GM21390 (cell line): ENCODE measurements around the gene PGM5.

Source experiments
- ATAC-seq: cut with Tn5 transposase; IDR thresholded peaks from one replicate; pipeline ENCODE4 v1.9.1; 2021; ENCODE audit not compliant: unreplicated experiment

Gene PGM5

GRCh38 chr9:68431307-68431706 lies 74.9 kb downstream of the PGM5 start:
- ATAC-seq = no peak

GRCh38 chr9:68433531-68434110 lies 77.2 kb downstream of the PGM5 start:
- no peak for ATAC-seq

- ATAC-seq = no peak
These were observed 81.4 kb downstream of the PGM5 start for GRCh38 chr9:68437785-68438184.

- no peak for ATAC-seq
These were observed 87.2 kb downstream of the PGM5 start for GRCh38 chr9:68443624-68444023.

GRCh38 chr9:68446836-68447235 lies 90.4 kb downstream of the PGM5 start:
- ATAC-seq = no peak

- ATAC-seq = no peak
These were observed 91.2 kb downstream of the PGM5 start for GRCh38 chr9:68447611-68448010.

- ATAC-seq = no peak
These were observed 98.3 kb downstream of the PGM5 start for GRCh38 chr9:68454579-68455334.

GRCh38 chr9:68455451-68455850 lies 99.0 kb downstream of the PGM5 start:
- no peak for ATAC-seq

GRCh38 chr9:68457803-68458202 lies 101.4 kb downstream of the PGM5 start:
- no peak for ATAC-seq

- ATAC-seq = no peak
These were observed 102.5 kb downstream of the PGM5 start for GRCh38 chr9:68458918-68459317.

GRCh38 chr9:68462105-68462775 lies 105.8 kb downstream of the PGM5 start:
- no peak for ATAC-seq

GRCh38 chr9:68470067-68470466 lies 113.7 kb downstream of the PGM5 start:
- ATAC-seq = no peak

- no peak for ATAC-seq
These were observed 114.2 kb downstream of the PGM5 start for GRCh38 chr9:68470634-68471033.

- no peak for ATAC-seq
These were observed 115.7 kb downstream of the PGM5 start for GRCh38 chr9:68472119-68472518.

GRCh38 chr9:68473790-68474189 lies 117.4 kb downstream of the PGM5 start:
- no peak for ATAC-seq

GRCh38 chr9:68476422-68476821 lies 120.0 kb downstream of the PGM5 start:
- no peak for ATAC-seq

GRCh38 chr9:68476847-68477246 lies 120.4 kb downstream of the PGM5 start:
- no peak for ATAC-seq

- ATAC-seq = no peak
These were observed 124.4 kb downstream of the PGM5 start for GRCh38 chr9:68480807-68481206.

- no peak for ATAC-seq
These were observed 126.1 kb downstream of the PGM5 start for GRCh38 chr9:68482548-68482947.

GRCh38 chr9:68488126-68488525 lies 131.7 kb downstream of the PGM5 start:
- no peak for ATAC-seq

GRCh38 chr9:68489646-68490045 lies 133.2 kb downstream of the PGM5 start:
- ATAC-seq = no peak

- no peak for ATAC-seq
These were observed 136.4 kb downstream of the PGM5 start for GRCh38 chr9:68492806-68493205.
